Measurements from ENCODE around the gene NACC2. TPM values are rescaled to one million over a fixed set of nuclear protein-coding genes. Genes with fewer than 3 reads are reported as not detected.

The NACC2 gene
- total and polyA plus RNA-seq, 2 of the 8 experiments (the other 6 are each of a cell fraction or from before 2014, with no cell fraction given), result 8.3 to 14.0 TPM

- Histone ChIP-seq H3K14ac (ENCODE audit: insufficient read length) (no peak overlapping the region), H2BK20ac (ENCODE audit: low read length) (no peak overlapping the region), H3K9ac (replicated peaks in 1 of 4; ENCODE audit: extremely low read depth in 1 of 4, low read depth in 3 of 4, low read length in 3 of 4) (no peak overlapping the region), H2BK12ac (ENCODE audit: low read depth, low read length) (no peak overlapping the region), H3K27ac (ENCODE audit: low read depth, low read length) (no peak overlapping the region), H3K79me1 (ENCODE audit: low read depth, low read length) (peaks cover 3% of the 10 kb centered on the region), H4K5ac (ENCODE audit: insufficient read length, low read depth, low read length) (no peak overlapping the region), H3K56ac (replicated peaks; ENCODE audit: insufficient read length, low read depth, low read length) (no peak overlapping the region), H3K4me2 (ENCODE audit: insufficient read depth in 1 of 2, low read depth in 2 of 2, low read length in 2 of 2) (no peak overlapping the region), H2BK15ac (ENCODE audit: low read length) (no peak overlapping the region), H3K4me1 (replicated peaks in 1 of 4; ENCODE audit: control insufficient read depth in 3 of 4, insufficient read depth in 4 of 4, low read length in 3 of 4) (peaks cover 4 to 37% (median 25%) of the 10 kb centered on the region in 4 experiments), H2AK5ac (ENCODE audit: low read depth, low read length) (0 out of 2 replicates have a peak overlapping the region, but pooled peaks have one; percentile 16), H2BK5ac (ENCODE audit: low read depth, low read length) (no peak overlapping the region), H3K4me3 (ENCODE audit: extremely low read depth in 1 of 4, insufficient read depth in 2 of 4, low read depth in 3 of 4, low read length in 4 of 4) (no peak overlapping the region), H3K23ac (ENCODE audit: insufficient read length) (no peak overlapping the region), H3K36me3 (ENCODE audit: control insufficient read depth in 2 of 4, insufficient read depth in 4 of 4, low read length in 3 of 4) (no peaks in the 10 kb centered on the region; a peak in 1 of 8 replicates), H4K8ac (ENCODE audit: extremely low read depth, insufficient read depth, low read length) (no peak overlapping the region), H4K91ac (replicated peaks; ENCODE audit: insufficient read length, low read length) (peak overlapping the region; percentile 32), H3K79me2 (ENCODE audit: control insufficient read depth in 1 of 2, insufficient read depth in 2 of 2, low read length in 2 of 2) (peaks cover 0 to 4% of the 10 kb centered on the region in 2 experiments; a peak in 2 of 4 replicates), H3K4ac (replicated peaks; ENCODE audit: insufficient read length, low read depth, low read length) (peak overlapping the region; percentile 41), H3K9me3 (ENCODE audit: insufficient read depth in 2 of 2, low read depth in 1 of 2, low read length in 1 of 2) (no peaks in the 10 kb centered on the region), H2BK120ac (replicated peaks; ENCODE audit: low read depth, low read length) (no peak overlapping the region), H3K23me2 (ENCODE audit: low read depth, low read length) (no peaks in the 10 kb centered on the region), H4K20me1 (replicated peaks in 1 of 2; ENCODE audit: control insufficient read depth in 1 of 2, insufficient read depth in 2 of 2, low read length in 2 of 2) (peaks cover 0 to 6% of the 10 kb centered on the region in 2 experiments), H3K27me3 (replicated peaks in 1 of 4; ENCODE audit: control insufficient read depth in 3 of 4, extremely low read depth in 1 of 4, insufficient read depth in 3 of 4, low read length in 3 of 4) (no peaks in the 10 kb centered on the region), H2AFZ (ENCODE audit: low read length) (no peak overlapping the region), H3K18ac (ENCODE audit: extremely low read depth, low read length) (peak overlapping the region; percentile 24; the same call in 1 of the 2 replicates)
- ChIA-PET POLR2A (ENCODE audit: partially characterized antibody) (interaction anchor here (1.5 kb wide), 1 partner anchor 27 kb away, joined by 3 read pairs; no protein-coding TSS in a partner anchor), CTCF (ENCODE audit: partially characterized antibody) (interaction anchor here (0.7 to 1.6 kb wide), 7 partner anchors 42 to 155 kb away, joined by 3 to 6 read pairs (median 4); no protein-coding TSS in a partner anchor)
- DNase-seq (ENCODE audit: low read depth in 1 of 2, low spot score in 2 of 2) (no peak), FAIRE-seq (no peak)
- 89% methylated on average over 28 of the region's 28 CpGs; no CpG with 5 or more reads in 1 of the 2 experiments for whole genome bisulfite sequencing, 2 experiments (ENCODE audit: extremely low coverage in 1 of 2, insufficient coverage in 1 of 2, insufficient read length in 1 of 2, insufficient replicate concordance in 2 of 2, low coverage in 1 of 2, low lambda C conversion rate in 2 of 2, missing lambda C conversion rate in 1 of 2)
- TF ChIP-seq MAX (IDR thresholded peaks at IDR 0.05) (no peak), TBP (IDR thresholded peaks at IDR 0.05; ENCODE audit: low read depth, low read length) (no peak), RAD21 (IDR thresholded peaks at IDR 0.05 in 1 of 2, conservative IDR thresholded peaks at IDR 0.05 in 1 of 2; ENCODE audit: low read depth in 2 of 2, low read length in 2 of 2) (no peak), CBX5 (IDR thresholded peaks at IDR 0.05; ENCODE audit: low read depth, low read length) (no peak), SAP30 (IDR thresholded peaks at IDR 0.05; ENCODE audit: insufficient read depth, insufficient replicate concordance, low read length) (no peak), HDAC2 (IDR thresholded peaks at IDR 0.05; ENCODE audit: borderline replicate concordance in 1 of 2, low read depth in 2 of 2, low read length in 2 of 2) (no peak)
- TF ChIP-seq, protein P1, sequence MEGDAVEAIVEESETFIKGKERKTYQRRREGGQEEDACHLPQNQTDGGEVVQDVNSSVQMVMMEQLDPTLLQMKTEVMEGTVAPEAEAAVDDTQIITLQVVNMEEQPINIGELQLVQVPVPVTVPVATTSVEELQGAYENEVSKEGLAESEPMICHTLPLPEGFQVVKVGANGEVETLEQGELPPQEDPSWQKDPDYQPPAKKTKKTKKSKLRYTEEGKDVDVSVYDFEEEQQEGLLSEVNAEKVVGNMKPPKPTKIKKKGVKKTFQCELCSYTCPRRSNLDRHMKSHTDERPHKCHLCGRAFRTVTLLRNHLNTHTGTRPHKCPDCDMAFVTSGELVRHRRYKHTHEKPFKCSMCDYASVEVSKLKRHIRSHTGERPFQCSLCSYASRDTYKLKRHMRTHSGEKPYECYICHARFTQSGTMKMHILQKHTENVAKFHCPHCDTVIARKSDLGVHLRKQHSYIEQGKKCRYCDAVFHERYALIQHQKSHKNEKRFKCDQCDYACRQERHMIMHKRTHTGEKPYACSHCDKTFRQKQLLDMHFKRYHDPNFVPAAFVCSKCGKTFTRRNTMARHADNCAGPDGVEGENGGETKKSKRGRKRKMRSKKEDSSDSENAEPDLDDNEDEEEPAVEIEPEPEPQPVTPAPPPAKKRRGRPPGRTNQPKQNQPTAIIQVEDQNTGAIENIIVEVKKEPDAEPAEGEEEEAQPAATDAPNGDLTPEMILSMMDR (IDR thresholded peaks at IDR 0.05; ENCODE audit: control extremely low read depth in 1 of 3, insufficient read depth in 1 of 3, low read depth in 1 of 3, low read length in 3 of 3), result no peak
These were observed 79.2 kb downstream of the NACC2 start for GRCh38 chr9:136015656-136016571.
